ENCODE measurements around the gene APOA5. TPM values are rescaled to one million over a fixed set of nuclear protein-coding genes. Genes with fewer than 3 reads are reported as not detected.

The APOA5 gene
- total and polyA plus RNA-seq, 4 donors = 0.22 to 0.77 (median 0.31) TPM; not detected in 1

GRCh38 chr11:116822575-116822974 lies 30.9 kb upstream of the APOA5 start:
- ATAC-seq (ENCODE audit: insufficient read depth, low FRiP score) = no peak
- Histone ChIP-seq H3K9me3 (ENCODE audit: control insufficient read depth in 4 of 4, insufficient read depth in 3 of 4, low read length in 3 of 4) (no peaks in the 10 kb centered on the region), H3K4me1 (ENCODE audit: control insufficient read depth in 5 of 5, insufficient read depth in 5 of 5, low read length in 5 of 5) (peaks cover 0 to 4% (median 0%) of the 10 kb centered on the region in 5 donors), H3K9ac (ENCODE audit: insufficient read depth in 1 of 2, low read length in 2 of 2) (no peak overlapping the region), H3K36me3 (ENCODE audit: control insufficient read depth in 4 of 4, insufficient read depth in 4 of 4, low read length in 4 of 4) (no peaks in the 10 kb centered on the region), H3K27me3 (ENCODE audit: control insufficient read depth in 3 of 3, insufficient read depth in 3 of 3, low read length in 2 of 3) (no peaks in the 10 kb centered on the region), H3K27ac (ENCODE audit: low read depth in 1 of 2, low read length in 1 of 2) (no peak overlapping the region), H3K4me3 (no peak overlapping the region)
- TF ChIP-seq, protein P1, sequence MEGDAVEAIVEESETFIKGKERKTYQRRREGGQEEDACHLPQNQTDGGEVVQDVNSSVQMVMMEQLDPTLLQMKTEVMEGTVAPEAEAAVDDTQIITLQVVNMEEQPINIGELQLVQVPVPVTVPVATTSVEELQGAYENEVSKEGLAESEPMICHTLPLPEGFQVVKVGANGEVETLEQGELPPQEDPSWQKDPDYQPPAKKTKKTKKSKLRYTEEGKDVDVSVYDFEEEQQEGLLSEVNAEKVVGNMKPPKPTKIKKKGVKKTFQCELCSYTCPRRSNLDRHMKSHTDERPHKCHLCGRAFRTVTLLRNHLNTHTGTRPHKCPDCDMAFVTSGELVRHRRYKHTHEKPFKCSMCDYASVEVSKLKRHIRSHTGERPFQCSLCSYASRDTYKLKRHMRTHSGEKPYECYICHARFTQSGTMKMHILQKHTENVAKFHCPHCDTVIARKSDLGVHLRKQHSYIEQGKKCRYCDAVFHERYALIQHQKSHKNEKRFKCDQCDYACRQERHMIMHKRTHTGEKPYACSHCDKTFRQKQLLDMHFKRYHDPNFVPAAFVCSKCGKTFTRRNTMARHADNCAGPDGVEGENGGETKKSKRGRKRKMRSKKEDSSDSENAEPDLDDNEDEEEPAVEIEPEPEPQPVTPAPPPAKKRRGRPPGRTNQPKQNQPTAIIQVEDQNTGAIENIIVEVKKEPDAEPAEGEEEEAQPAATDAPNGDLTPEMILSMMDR (IDR thresholded peaks at IDR 0.05; ENCODE audit: control extremely low read depth, extremely low read depth) = no peak
- WGBS, 2 donors = 67 to 70% methylated on average over 5 of the region's 5 CpGs
- DNase-seq = no peak

DNA sequence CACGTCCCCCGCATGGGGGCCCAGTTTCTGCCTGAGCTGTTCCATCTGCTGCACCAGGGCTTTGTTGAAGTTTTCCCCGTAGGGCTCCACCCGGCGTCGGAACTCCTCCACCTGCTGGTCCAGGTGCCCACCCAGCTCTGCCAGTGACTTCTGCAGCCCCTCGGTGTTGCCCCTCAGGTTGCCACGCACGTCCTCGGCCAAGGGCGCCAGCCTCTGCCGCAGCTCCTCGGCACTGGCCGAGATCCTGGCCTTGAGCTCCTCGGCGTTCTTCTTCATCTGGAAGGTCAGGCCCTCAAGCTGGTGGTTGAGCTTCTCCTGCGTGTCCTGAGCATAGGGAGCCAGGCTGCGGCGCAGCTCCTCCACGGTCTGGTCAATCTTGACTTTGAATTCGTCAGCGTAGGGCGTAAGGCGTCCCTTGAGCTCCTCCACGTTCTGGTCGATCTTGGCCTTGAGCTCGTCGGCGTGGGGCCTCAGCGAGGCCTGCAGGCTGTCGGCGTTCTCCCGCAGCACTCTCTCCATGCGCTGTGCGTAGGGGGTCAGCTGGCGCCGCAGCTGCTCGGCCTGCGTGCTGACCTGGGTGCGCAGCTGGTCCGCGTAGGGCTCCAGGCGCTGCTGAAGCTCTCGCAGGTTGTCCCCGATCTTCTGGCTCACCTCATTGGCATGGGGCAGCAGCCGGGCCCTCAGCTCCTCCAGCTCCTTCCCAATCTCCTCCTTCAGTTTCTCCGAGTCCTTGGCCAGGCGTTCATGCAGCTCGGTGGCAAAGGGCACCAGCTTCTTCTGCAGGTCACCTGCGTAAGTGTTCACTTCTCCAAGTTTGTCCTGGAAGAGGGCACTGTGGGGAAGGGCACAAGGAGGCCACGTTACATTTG lies 29.6 kb upstream of the APOA5 start:
- 94 to 95% methylated on average over 51 of the region's 51 CpGs for WGBS, 2 donors
- no peaks in the 10 kb centered on the region for H3K27me3 ChIP-seq (ENCODE audit: control insufficient read depth in 3 of 3, insufficient read depth in 3 of 3, low read length in 2 of 3)

DNA sequence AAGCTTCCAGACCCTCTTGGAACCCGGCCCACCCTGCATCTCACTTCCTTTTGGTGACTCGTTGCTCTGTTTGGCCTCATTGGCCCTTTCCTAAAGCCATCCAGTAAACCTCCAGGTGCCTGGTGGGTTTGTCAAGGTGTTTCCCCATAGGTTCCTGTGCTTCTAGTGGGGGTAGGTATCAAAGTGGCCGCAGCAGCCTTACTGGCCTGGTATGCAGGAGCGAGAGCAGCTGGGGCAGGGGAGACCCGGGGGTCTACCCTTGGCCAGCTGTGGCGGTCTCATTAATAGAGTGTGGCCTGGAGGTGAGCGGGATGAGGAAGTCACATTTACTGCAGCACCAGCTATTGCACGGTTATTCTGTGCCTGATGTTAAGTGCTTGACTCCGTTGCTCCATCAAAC lies 27.4 kb upstream of the APOA5 start:
- TF ChIP-seq, protein P1 (IDR thresholded peaks at IDR 0.05; ENCODE audit: control extremely low read depth, extremely low read depth) = no peak
- Histone ChIP-seq H3K36me3 (ENCODE audit: control insufficient read depth in 4 of 4, insufficient read depth in 4 of 4, low read length in 4 of 4) (no peaks in the 10 kb centered on the region), H3K27ac (ENCODE audit: low read depth in 1 of 2, low read length in 1 of 2) (no peak overlapping the region), H3K27me3 (ENCODE audit: control insufficient read depth in 3 of 3, insufficient read depth in 3 of 3, low read length in 2 of 3) (no peaks in the 10 kb centered on the region), H3K4me1 (ENCODE audit: control insufficient read depth in 5 of 5, insufficient read depth in 5 of 5, low read length in 5 of 5) (peaks cover 0 to 4% (median 0%) of the 10 kb centered on the region in 5 donors), H3K9me3 (ENCODE audit: control insufficient read depth in 4 of 4, insufficient read depth in 3 of 4, low read length in 3 of 4) (no peaks in the 10 kb centered on the region), H3K4me3 (no peak overlapping the region), H3K9ac (ENCODE audit: insufficient read depth in 1 of 2, low read length in 2 of 2) (no peak overlapping the region)
- WGBS, 2 donors = 85 to 91% methylated on average over 9 of the region's 9 CpGs
- DNase-seq (no peak), ATAC-seq (ENCODE audit: insufficient read depth, low FRiP score) (no peak)

More for the DNA sequence above, 29.6 kb upstream of the APOA5 start:
- Histone ChIP-seq H3K9ac (ENCODE audit: insufficient read depth in 1 of 2, low read length in 2 of 2) (no peak overlapping the region), H3K9me3 (ENCODE audit: control insufficient read depth in 4 of 4, insufficient read depth in 3 of 4, low read length in 3 of 4) (no peaks in the 10 kb centered on the region), H3K36me3 (ENCODE audit: control insufficient read depth in 4 of 4, insufficient read depth in 4 of 4, low read length in 4 of 4) (no peaks in the 10 kb centered on the region), H3K27ac (ENCODE audit: low read depth in 1 of 2, low read length in 1 of 2) (no peak overlapping the region), H3K4me3 (no peak overlapping the region), H3K4me1 (ENCODE audit: control insufficient read depth in 5 of 5, insufficient read depth in 5 of 5, low read length in 5 of 5) (peaks cover 0 to 4% (median 0%) of the 10 kb centered on the region in 5 donors)
- no peak for ATAC-seq (ENCODE audit: insufficient read depth, low FRiP score)
- no peak for DNase-seq
- TF ChIP-seq, protein P1 (IDR thresholded peaks at IDR 0.05; ENCODE audit: control extremely low read depth, extremely low read depth) = no peak

All from lung (tissue), 12 donors.